HepG2 (cell line): ENCODE results near the gene ARSB. TPM values are rescaled to one million over a fixed set of nuclear protein-coding genes. Genes with fewer than 3 reads are reported as not detected.

ENCODE experiments used
- ATAC-seq: fragments of 200-7000 bp; cut with Tn5 transposase; 3 replicates; pipeline ENCODE4 v1.9.1; 2020; ENCODE audit warnings: mild to moderate bottlenecking, moderate library complexity
- BruUV-seq: library from RNA; stranded (reverse); fragments of 400-500 nt; replicated peaks from 2 replicates; lab custom pipeline; 2021; lab: Mats Ljungman, UMichigan
- CTCF ChIA-PET: fragments of 300-600 bp; formaldehyde crosslinking; extraction: SDS; loops from one replicate; lab custom pipeline; 2021; ENCODE audit warnings: low total read pairs, inconsistent platforms, low intra/inter-chr PET ratio; lab: Yijun Ruan, JAX
- POLR2A ChIA-PET: fragments of 350-600 bp; sonication (Branson Sonifier 250); formaldehyde crosslinking; loops from one replicate; lab custom pipeline; 2020; ENCODE audit warnings: antibody characterized with exemption, inconsistent platforms; lab: Yijun Ruan, JAX
- DNase-seq: peaks from one replicate; pipeline ENCODE4 v3.0.0-alpha.2; 2015; ENCODE audit warnings: low spot score
- FAIRE-seq: peaks from 3 replicates; lab custom pipeline; 2011; peaks lifted over from hg19 to GRCh38; lab: Jason Lieb, UNC
- H2AFZ ChIP-seq: one replicate; pipeline ENCODE4 v1.6.1; 2011; ENCODE audit warnings: low read length, inconsistent platforms
- H3K27ac ChIP-seq: fragments of 300-600 bp; 3 replicates; pipeline ENCODE4 v1.8.0; 2011; ENCODE audit warnings: mixed run types, mild to moderate bottlenecking, mixed read lengths, low read length, inconsistent platforms; ENCODE audit not compliant: insufficient read depth; ENCODE audit errors: extremely low read length
- H3K27me3 ChIP-seq, 2 experiments: fragments of 200-600 bp in 1 of 2; 2 replicates in 1 of 2; 3 replicates in 1 of 2; pipeline versions ENCODE4 v1.6.0 to v1.8.0; 2011; ENCODE audit warnings: low read length in 2 of 2, mild to moderate bottlenecking in 2 of 2, moderate library complexity in 2 of 2, inconsistent platforms in 1 of 2; ENCODE audit not compliant: insufficient read depth in 2 of 2, control insufficient read depth in 1 of 2
- H3K36me3 ChIP-seq, 2 experiments: fragments of 200-600 bp in 1 of 2; replicated peaks in 1 of 2; 2 replicates in 1 of 2; 3 replicates in 1 of 2; pipeline versions ENCODE4 v1.5.1 to v1.8.0; 2011; ENCODE audit warnings: low read length in 2 of 2, inconsistent platforms in 1 of 2; ENCODE audit not compliant: insufficient read depth in 2 of 2, control insufficient read depth in 1 of 2
- H3K4me1 ChIP-seq: 2 replicates; pipeline ENCODE4 v1.5.1; 2012; ENCODE audit warnings: low read length, inconsistent platforms; ENCODE audit not compliant: insufficient read depth
- H3K4me2 ChIP-seq: 2 replicates; pipeline ENCODE4 v1.6.0; 2011; ENCODE audit warnings: low read depth, low read length, inconsistent platforms
- H3K4me3 ChIP-seq, 3 experiments: fragments of 200-600 bp in 1 of 3; sonication (generic), shearing (Covaris generic) in 1 of 3; replicated peaks in 1 of 3; 2 replicates each; pipeline ENCODE4 v1.5.1; 2011 to 2016; ENCODE audit warnings: low read length in 3 of 3, inconsistent platforms in 2 of 3, low read depth in 2 of 3, mild to moderate bottlenecking in 2 of 3, control low read depth in 1 of 3, mixed read lengths in 1 of 3; ENCODE audit not compliant: insufficient read depth in 1 of 3
- H3K79me2 ChIP-seq: one replicate; pipeline ENCODE4 v1.6.1; 2011; ENCODE audit warnings: low read length, inconsistent platforms; ENCODE audit not compliant: insufficient read depth
- H3K9ac ChIP-seq: 2 replicates; pipeline ENCODE4 v1.6.0; 2011; ENCODE audit warnings: mild to moderate bottlenecking, low read depth, low read length, inconsistent platforms; ENCODE audit not compliant: insufficient read depth
- H3K9me3 ChIP-seq: 2 replicates; pipeline ENCODE4 v1.5.1; 2012; ENCODE audit warnings: mild to moderate bottlenecking, low read length
- H4K20me1 ChIP-seq: 2 replicates; pipeline ENCODE4 v1.6.0; 2011; ENCODE audit warnings: inconsistent platforms, mild to moderate bottlenecking, low read length, moderate library complexity; ENCODE audit not compliant: insufficient read depth
- ASH2L ChIP-seq: fragments of 300-600, 200-600 bp; sonication (generic); IDR thresholded peaks from 2 replicates; pipeline ENCODE4 v1.7.0; 2017; ENCODE audit warnings: low read depth, mild to moderate bottlenecking, moderate library complexity, mixed read lengths, low read length; ENCODE audit not compliant: insufficient read length
- HMG20B ChIP-seq: conservative IDR thresholded peaks from 2 replicates; pipeline ENCODE4 v1.6.1; 2016; ENCODE audit warnings: missing genetic modification reagents, missing compliant biosample characterization
- KDM5B ChIP-seq: sonication (generic); formaldehyde crosslinking; IDR thresholded peaks from 2 replicates; pipeline ENCODE4 v1.4.0; 2020; ENCODE audit warnings: missing genetic modification reagents, mild to moderate bottlenecking, borderline replicate concordance
- MBD4 ChIP-seq: IDR thresholded peaks from 2 replicates; pipeline ENCODE4 v1.6.1; 2012; ENCODE audit warnings: low read length, inconsistent platforms, borderline replicate concordance
- NBN ChIP-seq: fragments of 450-650 bp; conservative IDR thresholded peaks from 2 replicates; pipeline ENCODE4 v1.6.1; 2017
- ZNF619 ChIP-seq: sonication (generic); formaldehyde crosslinking; IDR thresholded peaks from 2 replicates; pipeline ENCODE4 v1.4.0; 2020; ENCODE audit warnings: mild to moderate bottlenecking, missing genetic modification reagents
- ZNF816 ChIP-seq: sonication (generic); formaldehyde crosslinking; IDR thresholded peaks from 2 replicates; pipeline ENCODE4 v1.8.0; 2022; ENCODE audit warnings: missing genetic modification reagents, mild to moderate bottlenecking, borderline replicate concordance
- WGBS: methylation state at CpG from one replicate; pipeline ENCODE4 v1.1.6; 2017; ENCODE audit warnings: low lambda C conversion rate; 5-methylcytosine and 5-hydroxymethylcytosine counted together
- in situ Hi-C: cut with HindIII; loops from 2 replicates; pipeline ENCODE4 v1.10.0; 2017; ENCODE audit warnings: low pct_unique_long_range_greater_than_20kb; ENCODE audit not compliant: extremely low pct_ligation_motif_present
- intact Hi-C: fragments of 100-400 bp; cut with micrococcal nuclease; formaldehyde crosslinking; loops from one replicate; pipeline ENCODE4 v1.10.0; 2022; ENCODE audit not compliant: unreplicated experiment
- polyA plus RNA-seq, 8 experiments: library from polyadenylated mRNA; depleted of rRNA in 3 of 8; stranded (reverse) in 7 of 8; unstranded in 1 of 8; fragments of >200 nt; fragmentation: Illumina TruSeq in 4 of 8; extraction: Trizol in 4 of 8; gene quantifications; 2 replicates each; pipeline versions ENCODE4 v1.2.1 to v1.2.3, GENCODE V29; 2011 to 2016; ENCODE audit warnings: low read depth in 4 of 8, missing spikeins in 1 of 8, mixed read lengths in 1 of 8; ENCODE audit not compliant: insufficient read depth in 1 of 8
- total RNA-seq, 5 experiments: library from RNA; depleted of rRNA; stranded (reverse); fragments of >200 nt; fragmentation: Illumina TruSeq; extraction: Trizol; gene quantifications; 2 replicates each; pipeline ENCODE4 v1.2.3, GENCODE V29; 2016; ENCODE audit warnings: low read depth in 1 of 5
- TF ChIP-seq, protein P1 (sequence below): sonication (generic); formaldehyde crosslinking; IDR thresholded peaks from 2 replicates; pipeline ENCODE4 v1.5.1; 2020; ENCODE audit warnings: mild to moderate bottlenecking, missing genetic modification reagents, borderline replicate concordance
- TF ChIP-seq, protein P2 (sequence below): sonication (generic); formaldehyde crosslinking; IDR thresholded peaks from 2 replicates; pipeline ENCODE4 v1.4.0; 2020; ENCODE audit warnings: missing genetic modification reagents
- TF ChIP-seq, protein P3 (sequence below): sonication (generic); formaldehyde crosslinking; IDR thresholded peaks from 2 replicates; pipeline ENCODE4 v1.4.0; 2020; ENCODE audit warnings: mild to moderate bottlenecking, missing genetic modification reagents

The ARSB gene
- total and polyA plus RNA-seq, 2 of the 13 experiments (the other 11 are each of a cell fraction or from before 2014, with no cell fraction given) = 52.6 to 66.4 TPM

DNA sequence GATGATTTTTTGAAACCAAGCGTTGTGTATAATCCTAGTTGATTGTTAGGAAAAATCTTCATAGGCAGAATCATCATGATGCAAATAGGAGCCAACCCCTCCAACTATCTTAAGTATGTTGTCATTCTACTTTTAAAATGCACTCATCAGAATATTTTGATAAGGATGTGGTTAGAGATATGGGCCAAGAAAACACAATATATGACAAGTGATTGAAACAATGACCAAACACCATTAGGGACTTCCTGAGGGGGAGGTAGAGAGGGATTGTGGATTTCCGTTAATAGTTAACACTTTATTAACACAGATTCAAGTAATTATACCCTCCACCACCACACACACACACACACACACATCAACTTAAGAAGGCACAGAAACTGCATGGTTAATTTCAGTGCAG, 143.3 kb downstream of the ARSB start (continued):
- TF ChIP-seq HMG20B (no peak), ZNF619 (CRISPR knock-in tag) (no peak), MBD4 (no peak), ZNF816 (CRISPR knock-in tag) (no peak), ASH2L (no peak), KDM5B (CRISPR knock-in tag) (no peak), NBN (no peak)
- TF ChIP-seq, protein P1, sequence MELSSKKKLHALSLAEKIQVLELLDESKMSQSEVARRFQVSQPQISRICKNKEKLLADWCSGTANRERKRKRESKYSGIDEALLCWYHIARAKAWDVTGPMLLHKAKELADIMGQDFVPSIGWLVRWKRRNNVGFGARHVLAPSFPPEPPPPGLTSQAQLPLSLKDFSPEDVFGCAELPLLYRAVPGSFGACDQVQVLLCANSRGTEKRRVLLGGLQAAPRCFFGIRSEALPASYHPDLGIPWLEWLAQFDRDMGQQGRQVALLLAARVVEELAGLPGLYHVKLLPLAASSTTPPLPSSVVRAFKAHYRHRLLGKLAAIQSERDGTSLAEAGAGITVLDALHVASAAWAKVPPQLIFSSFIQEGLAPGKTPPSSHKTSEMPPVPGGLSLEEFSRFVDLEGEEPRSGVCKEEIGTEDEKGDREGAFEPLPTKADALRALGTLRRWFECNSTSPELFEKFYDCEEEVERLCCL = no peak
- TF ChIP-seq, protein P2, sequence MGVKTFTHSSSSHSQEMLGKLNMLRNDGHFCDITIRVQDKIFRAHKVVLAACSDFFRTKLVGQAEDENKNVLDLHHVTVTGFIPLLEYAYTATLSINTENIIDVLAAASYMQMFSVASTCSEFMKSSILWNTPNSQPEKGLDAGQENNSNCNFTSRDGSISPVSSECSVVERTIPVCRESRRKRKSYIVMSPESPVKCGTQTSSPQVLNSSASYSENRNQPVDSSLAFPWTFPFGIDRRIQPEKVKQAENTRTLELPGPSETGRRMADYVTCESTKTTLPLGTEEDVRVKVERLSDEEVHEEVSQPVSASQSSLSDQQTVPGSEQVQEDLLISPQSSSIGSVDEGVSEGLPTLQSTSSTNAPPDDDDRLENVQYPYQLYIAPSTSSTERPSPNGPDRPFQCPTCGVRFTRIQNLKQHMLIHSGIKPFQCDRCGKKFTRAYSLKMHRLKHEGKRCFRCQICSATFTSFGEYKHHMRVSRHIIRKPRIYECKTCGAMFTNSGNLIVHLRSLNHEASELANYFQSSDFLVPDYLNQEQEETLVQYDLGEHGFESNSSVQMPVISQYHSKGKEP (CRISPR knock-in tag) = no peak

DNA sequence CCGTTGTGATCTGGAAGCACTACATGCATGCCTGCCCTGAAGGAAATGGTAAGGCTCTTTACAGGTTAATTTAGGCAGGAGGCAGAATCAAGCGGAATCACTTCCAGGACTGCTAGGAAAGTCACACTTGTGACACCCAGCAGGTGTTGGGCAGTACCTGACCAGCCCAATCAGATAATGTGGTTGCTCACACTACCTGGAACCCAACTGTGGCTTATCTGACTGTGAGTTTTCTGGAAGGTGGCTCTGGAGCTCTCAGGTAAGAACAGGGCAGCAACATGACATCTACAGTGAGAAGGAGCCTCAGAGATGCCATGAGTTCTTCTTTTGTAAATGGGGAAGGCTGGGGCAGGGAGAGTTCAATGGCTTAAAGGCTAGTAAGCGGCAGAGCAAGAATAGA, 146.4 kb downstream of the ARSB start:
- ChIA-PET CTCF (no interaction called here), POLR2A (no interaction called here)
- Histone ChIP-seq H3K79me2 (no peaks in the 10 kb centered on the region), H3K9ac (no peak overlapping the region), H3K4me1 (no peaks in the 10 kb centered on the region), H3K27ac (no peak overlapping the region), H4K20me1 (no peaks in the 10 kb centered on the region), H3K36me3 (peaks cover 12 to 58% of the 10 kb centered on the region in 2 experiments), H3K4me3 (no peak overlapping the region), H3K4me2 (no peak overlapping the region), H3K9me3 (no peaks in the 10 kb centered on the region), H3K27me3 (no peaks in the 10 kb centered on the region), H2AFZ (no peak overlapping the region)
- FAIRE-seq (no peak), ATAC-seq (no peak), DNase-seq (no peak)
- intact Hi-C loops (no loop called here), in situ Hi-C loops (no loop called here)
- WGBS = 100% methylated on average over 2 of the region's 3 CpGs
- BruUV-seq = no TSS peak
- TF ChIP-seq, protein P3, sequence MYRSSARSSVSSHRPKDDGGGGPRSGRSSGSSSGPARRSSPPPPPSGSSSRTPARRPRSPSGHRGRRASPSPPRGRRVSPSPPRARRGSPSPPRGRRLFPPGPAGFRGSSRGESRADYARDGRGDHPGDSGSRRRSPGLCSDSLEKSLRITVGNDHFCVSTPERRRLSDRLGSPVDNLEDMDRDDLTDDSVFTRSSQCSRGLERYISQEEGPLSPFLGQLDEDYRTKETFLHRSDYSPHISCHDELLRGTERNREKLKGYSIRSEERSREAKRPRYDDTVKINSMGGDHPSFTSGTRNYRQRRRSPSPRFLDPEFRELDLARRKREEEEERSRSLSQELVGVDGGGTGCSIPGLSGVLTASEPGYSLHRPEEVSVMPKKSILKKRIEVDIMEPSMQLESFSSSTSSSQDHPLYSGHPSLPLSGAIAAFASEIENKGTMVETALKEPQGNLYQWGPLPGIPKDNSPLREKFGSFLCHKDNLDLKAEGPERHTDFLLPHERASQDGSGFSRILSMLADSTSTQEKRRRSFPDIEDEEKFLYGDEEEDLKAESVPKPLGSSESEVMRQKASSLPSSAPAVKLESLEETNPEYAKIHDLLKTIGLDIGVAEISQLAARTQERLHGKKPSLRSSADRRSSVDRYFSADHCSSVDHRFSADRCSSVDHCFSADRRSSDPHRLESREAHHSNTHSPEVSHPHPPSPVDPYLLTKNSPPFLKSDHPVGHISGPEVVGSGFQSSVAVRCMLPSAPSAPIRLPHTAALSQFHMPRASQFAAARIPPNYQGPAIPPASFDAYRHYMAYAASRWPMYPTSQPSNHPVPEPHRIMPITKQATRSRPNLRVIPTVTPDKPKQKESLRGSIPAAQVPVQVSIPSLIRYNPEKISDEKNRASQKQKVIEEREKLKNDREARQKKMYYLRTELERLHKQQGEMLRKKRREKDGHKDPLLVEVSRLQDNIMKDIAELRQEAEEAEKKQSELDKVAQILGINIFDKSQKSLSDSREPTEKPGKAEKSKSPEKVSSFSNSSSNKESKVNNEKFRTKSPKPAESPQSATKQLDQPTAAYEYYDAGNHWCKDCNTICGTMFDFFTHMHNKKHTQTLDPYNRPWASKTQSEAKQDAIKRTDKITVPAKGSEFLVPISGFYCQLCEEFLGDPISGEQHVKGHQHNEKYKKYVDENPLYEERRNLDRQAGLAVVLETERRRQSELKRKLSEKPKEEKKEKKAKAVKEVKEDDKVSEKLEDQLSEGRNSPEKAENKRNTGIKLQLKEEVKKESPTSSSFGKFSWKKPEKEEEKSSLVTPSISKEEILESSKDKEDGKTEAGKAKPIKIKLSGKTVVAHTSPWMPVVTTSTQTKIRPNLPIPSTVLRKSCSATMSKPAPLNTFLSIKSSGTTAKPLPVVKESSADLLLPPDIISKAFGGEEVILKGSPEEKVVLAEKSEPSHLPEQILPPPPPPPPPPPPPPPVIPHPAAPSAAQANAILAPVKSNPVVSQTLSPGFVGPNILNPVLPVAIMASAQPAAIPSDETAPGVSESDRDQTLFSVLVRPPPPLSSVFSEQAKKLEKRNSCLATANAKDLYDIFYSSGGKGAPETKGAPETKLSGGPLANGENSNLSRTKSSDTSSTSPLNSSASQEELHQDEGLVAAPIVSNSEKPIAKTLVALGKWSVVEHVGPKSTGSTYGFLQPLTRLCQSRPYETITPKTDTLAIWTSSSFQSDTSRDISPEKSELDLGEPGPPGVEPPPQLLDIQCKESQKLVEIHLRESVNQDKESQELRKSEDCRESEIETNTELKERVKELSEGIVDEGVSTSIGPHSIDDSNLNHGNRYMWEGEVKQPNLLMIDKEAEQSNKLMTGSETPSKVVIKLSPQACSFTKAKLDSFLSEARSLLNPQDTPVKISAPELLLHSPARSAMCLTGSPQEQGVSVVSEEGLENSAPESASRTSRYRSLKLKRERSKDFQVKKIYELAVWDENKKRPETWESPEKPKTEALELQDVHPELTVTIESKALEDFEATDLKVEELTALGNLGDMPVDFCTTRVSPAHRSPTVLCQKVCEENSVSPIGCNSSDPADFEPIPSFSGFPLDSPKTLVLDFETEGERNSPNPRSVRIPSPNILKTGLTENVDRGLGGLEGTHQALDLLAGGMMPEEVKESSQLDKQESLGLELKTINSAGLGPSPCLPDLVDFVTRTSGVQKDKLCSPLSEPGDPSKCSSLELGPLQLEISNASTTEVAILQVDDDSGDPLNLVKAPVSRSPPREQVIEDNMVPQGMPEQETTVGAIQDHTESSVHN (CRISPR knock-in tag) = no peak
